HPDE6-E6E7 (cell line): Measurements from ENCODE around the gene SNTG2.
"Not testable (repeated sequence)": the region's sequence is repeated elsewhere in the genome, so short reads cannot be mapped to it uniquely, and the experiment has no call there.

Experiments used
- DNase-seq: peaks from one replicate; pipeline ENCODE4 v3.0.0; 2011; ENCODE audit warnings: missing footprints; ENCODE audit errors: extremely low spot score

SNTG2 gene

DNA sequence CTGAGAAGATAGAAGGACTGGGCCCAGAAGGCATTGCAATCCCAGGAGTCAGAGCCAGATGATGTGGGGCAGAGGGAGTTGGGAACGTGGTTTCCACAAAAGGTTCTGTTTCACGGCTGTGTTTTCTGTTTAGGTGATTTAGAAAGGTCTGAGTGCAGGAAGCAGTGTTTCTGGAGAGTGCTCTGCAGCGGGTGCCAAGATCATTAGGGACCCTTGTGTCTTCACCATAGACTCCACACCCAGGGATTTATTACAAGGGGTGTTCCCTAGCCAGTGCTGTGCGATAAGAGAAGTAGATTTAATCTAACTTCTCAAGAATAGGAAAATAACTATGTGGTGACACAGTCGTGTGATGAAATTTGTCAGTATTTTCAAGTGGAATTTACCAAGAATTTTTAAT, 241.5 kb downstream of the SNTG2 start:
- DNase-seq: no peak

DNA sequence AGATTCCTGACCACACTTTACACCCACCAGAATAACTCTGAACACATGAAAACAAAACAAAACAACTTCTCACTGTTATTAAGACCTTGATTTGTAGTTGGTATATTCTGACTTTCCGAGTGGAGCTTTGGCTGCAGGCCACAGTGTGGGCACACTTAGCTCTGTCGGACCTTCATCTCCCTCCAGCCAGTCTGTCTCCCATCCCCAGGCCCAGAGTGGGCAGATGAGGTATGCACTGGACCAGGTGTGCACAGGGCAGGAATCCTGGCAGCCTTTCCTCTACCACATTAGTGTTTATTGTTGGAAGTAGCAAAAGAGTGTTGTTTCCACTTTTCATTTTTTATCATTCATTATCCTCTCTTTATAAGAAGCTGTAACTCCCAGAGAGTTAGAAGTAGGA, 243.2 kb downstream of the SNTG2 start:
- no peak for DNase-seq

DNA sequence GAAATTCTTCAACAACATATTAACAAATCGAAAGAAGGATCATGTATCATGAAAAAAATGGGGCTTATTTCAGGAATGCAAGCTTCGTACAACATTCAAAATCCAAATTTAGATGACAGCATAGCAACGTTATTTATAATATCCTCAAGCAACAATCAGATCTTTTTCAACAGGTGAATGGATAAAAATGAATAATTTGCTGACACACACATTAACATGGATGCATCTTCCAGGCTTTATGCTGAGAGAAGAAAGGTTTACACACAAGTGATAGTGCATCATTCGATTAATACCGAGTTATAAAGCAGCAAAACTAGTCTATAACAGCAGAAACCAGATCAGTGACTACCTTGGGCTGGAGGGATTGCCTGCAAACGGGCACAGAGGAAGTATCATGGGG, 253.1 kb downstream of the SNTG2 start:
- no peak for DNase-seq

DNA sequence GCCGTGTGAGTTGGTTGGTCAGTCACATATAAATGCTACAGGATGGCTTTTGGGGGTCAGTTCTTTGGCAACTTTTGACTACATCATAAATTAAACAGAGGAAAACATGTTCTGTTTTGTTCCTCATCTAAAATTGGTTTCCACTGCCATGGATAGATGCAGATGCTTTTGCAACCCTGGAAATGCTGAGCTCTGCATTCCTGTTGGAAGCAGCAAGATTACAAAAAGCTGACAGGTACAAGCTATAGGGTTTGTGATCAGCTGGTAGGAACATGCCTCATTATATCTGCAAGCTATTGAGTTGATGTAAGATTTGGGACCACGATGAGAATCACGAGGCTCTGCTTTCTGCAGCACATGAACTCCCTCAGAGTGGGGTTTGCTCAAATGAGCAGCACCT, 255.2 kb downstream of the SNTG2 start:
- DNase-seq: no peak

DNA sequence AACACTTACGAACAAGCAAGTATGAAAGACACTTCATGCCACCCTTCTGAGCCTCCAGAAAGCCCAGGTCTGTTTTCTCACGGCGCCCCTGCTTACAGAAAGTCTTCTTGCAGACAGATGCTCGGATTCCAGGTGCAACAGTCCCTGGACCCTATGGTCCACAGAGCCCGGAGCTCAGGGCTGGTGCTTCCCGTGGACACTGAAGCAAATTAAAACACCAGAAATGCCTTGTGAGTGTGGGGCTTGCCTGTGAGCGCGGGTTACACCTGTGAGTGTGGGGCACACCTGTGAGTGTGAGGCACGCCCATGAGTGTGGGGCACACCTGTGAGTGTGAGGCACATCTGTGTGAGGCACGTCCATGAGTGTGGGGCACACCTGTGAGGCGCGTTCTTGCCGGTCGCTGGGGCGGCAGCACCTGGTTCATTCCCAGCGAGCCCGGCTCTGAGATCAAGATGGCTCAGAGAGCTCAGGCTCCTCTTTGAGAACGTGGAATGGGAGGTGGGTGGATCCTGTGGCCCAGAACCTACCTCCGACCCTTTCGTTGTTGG, 257.4 kb downstream of the SNTG2 start:
- no peak for DNase-seq

DNA sequence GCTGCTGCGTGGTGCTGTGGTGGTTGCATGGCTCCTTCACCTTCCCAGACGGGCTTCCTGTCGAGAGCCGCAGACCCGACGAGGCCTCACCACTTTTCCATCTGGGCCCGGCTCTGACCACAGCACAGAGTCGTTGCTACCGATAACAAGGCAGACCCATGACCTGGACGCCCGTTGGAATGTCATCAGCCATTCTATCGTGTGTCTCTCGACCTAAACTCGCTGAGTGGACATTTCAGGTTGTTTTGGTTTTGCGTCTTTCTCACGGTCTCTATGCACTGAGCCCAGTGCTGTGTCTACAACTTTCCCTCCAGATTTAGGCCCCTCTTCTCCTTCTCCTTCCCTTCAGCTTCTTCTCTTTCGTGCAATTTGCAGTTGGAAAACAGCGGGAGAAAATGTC, 257.9 kb downstream of the SNTG2 start:
- DNase-seq: no peak

DNA sequence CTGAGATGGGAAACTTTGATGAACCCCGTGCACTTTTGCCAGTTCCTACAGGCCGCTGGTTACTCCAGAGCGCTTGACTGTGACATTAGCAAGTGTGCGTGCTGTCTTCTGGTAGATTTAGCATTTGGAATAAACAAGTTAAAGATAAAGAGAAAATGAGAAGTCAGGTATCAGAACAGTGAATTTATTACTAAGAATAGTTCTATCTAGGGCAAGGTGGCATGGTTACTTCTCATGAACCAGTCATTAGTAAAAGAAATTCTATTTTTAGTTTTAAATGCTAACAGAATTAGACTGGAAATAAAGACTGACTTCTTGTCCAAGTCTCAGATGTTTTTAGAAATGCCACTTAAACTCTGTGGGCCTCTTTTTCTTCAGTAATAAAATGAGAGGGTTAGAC, 258.6 kb downstream of the SNTG2 start:
- no peak for DNase-seq

DNA sequence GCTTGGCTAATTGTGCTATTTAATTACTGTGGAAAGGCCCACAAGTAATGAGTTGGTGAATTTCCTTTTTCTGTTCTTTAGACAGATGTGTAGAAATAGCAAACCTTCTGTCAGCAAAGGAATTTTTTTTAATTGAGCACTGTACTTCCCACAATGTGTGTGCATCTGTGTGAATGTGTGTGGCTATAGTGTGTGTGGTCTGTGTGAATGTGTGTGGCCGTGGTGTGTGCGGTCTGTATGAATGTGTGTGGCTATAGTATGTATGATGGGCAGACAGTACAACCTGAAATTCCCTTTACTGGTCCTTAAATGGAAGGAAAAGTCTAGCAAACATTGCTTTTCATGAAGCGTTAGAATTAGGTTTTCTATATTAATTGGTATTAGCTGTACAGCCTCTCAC, 259.1 kb downstream of the SNTG2 start:
- no peak for DNase-seq

DNA sequence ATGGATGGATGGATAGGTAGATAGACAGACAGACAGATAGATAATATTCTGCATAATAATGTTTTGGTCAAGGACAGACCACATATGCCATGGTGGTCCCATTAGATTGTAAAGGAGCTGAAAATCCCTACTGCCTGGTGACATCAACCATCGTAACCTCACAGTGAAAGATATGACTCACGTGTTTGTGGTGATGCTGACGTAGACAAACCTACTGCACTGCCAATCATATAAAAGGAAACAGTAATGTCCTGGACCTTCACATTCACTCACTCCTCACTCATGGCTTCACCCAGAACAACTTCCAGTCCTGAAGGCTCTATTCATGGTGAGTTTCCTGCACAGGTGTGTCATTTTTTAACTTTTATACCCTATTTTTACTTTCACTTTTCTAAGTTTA, 259.7 kb downstream of the SNTG2 start:
- DNase-seq: no peak

DNA sequence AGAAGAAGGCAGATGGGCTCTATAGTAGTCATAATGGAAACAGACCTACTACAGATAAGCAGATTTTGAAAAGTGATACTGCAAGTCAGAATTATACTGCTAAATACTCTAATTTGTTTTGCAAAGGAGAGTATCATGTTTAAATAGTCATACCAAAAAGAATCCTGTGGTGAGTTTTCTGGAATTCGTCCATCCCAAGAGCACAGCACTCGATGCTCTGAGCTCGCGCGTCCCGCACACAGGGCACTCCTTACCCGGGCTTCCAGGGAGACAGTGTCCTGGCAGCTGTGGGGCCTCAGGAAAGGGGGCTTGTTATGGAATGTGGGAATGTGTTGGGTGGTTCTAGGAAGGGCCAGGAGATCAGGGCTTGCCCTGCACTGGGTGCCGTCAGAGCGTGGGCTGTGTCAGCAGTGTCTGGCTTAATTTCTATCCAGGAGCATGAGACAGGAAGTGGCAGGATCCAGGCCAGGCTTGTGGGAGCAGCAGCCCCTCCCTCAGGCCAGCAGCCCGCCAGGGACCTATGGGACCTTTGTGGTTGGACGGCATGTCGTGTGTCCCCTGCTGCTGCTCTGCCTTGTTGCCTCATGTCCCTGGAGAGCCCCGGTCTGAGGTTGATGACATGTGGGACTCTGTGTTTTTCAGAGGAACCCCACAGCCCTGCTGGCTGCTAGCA, 269.4 kb downstream of the SNTG2 start:
- no peak for DNase-seq

DNA sequence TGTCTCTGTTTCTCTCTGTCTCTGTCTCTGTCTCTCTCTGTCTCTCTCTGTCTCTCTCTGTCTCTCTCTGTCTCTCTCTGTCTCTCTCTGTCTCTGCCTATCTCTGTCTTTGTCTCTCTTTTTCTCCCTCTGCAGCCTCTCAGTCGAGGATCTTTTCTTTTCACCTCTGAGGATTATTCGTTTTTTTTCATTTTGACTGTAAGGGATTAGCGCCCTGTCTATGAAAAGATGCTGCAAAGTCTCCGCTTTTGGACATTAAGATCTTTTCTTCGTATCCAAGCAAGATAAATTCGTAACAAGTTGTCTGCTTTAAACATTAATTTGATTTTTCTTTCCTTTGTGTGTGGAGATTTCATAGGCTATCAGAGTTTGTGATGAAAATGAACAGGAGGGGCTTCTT, 271.4 kb downstream of the SNTG2 start:
- no peak for DNase-seq

DNA sequence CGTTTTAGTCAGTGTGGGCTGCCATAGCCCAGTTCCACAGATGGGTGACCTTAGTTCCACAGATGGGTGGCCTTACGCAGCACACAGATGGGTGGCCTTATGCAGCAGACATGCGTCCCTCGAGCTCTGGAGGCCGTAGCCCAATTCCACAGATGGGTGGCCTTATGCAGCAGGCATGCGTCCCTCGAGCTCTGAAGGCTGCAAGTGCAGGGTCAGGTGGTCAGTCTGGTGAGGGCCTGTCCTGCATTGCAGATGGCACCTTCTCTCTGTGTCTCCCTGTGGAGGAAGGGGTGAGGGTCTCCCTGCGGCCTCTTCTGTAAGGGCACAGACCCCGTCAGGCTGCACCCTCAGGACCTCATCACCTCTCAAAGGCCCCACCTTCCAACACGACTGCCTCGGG, 273.1 kb downstream of the SNTG2 start:
- no peak for DNase-seq

DNA sequence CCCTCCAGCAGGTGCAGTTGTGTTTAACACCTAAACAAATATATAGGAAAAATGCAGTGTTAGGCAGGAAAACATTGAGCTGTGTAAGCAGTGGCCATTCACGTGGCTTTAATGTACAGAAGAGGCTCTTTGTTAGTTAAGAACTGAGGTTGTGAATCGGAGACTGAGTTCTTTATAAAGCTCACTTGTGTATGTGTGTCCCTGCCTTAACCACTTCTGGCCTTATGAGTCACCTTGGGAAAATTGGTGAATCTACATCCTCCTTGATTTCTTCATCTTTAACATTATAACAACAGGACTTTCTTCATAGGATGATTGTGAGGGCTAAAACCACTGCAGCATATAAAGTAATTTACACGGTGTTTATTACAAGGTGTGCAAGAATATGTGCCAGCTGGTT, 274.3 kb downstream of the SNTG2 start:
- DNase-seq: no peak

DNA sequence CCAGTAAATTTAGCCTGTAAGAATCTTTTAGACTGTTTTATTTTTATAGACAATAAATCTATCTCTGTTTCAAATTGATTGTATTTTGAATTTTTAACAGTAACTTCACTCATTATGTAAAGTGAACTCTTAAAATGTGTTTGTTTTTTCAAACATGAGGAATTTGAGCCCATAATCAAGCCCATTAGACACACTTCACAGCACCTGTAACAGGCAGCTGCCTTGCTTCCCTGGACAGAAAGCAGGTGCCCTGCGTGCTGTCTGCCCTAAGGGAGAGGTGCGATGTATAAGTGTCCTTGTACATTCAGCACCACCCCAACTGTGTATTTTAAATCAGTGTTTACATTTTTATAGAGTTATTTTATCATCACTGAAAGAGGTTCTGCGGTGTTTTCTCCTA, 276.1 kb downstream of the SNTG2 start:
- no peak for DNase-seq

DNA sequence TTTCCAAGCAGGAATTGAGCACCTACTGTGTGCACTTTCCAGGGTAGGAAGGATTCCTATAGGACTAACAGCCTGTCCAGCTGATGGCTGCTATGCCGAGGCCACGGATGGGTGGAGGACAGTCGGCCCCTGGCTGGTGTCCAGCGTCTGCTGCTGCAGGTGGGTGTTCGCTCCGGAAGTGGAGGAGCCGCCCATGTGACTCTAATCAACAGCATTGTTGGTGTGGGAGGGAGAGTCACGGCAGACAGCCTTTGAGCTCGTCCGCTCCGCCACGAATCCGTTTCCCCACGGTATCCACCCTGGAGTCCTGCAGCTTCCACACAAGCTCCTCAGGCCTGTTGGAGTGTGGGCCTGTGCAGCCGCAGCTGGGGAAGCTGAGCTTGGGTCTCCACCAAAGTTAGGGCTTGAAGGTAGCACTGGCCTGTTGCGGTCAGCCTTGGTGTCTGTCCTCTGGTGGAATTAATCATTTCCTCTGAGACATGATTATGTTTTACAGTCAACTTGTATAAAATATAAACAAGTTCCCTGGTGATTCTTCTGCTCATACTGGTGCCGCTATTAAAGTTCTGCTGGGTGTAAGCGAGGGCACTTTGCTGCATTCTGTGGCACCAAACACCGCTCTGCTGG, 276.7 kb downstream of the SNTG2 start:
- no peak for DNase-seq

DNA sequence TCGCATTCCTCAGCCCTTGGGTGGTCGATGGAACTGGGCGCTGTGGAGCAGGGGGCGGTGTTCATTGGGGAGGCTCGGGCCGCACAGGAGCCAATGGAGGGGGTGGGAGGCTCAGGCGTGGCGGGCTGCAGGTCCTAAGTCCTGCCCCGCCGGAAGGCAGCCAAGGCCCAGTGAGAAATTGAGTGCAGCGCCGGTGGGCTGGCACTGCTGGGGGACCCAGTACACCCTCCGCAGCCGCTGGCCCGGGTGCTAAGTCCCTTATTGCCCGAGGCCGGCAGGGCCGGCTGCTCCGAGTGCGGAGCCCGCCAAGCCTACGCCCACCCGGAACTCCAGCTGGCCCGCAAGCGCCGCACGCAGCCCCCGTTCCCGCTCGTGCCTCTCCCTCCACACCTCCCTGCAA, 278.9 kb downstream of the SNTG2 start:
- not testable (repeated sequence) for DNase-seq

DNA sequence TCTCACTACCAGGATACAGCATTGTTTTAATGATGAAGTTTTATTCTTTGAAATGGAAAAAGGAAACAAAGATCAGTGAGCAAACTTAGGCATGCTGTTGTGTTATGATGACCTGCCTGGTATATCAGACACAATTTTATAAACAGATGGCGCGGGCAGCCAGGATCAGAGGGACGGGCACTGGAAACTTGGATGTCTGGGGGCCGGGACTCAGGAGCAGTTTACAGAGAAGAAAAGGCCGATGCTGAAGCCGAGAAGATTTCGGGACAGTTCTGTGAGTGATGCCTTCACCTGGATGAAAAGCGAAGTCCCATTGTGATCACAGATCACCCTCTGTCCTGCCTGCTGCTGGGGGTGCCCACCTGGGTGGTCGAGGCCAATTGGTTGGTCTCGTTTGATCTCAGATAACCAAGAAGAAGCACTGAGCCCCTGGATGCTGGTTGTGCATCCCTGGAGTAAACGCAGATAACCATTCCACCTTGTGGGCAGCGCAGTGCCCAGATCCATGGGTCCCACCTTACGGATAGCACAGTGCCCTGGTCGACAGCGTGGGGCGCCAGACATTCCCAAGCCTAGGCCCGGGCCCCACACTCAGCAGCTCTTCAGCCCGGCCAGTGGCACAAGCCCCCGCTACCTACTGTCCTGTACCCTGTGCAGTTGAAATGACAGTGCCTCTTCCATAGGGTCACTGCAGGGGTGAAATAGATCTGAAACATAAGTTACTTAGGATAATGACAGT, 279.7 kb downstream of the SNTG2 start:
- DNase-seq: no peak

DNA sequence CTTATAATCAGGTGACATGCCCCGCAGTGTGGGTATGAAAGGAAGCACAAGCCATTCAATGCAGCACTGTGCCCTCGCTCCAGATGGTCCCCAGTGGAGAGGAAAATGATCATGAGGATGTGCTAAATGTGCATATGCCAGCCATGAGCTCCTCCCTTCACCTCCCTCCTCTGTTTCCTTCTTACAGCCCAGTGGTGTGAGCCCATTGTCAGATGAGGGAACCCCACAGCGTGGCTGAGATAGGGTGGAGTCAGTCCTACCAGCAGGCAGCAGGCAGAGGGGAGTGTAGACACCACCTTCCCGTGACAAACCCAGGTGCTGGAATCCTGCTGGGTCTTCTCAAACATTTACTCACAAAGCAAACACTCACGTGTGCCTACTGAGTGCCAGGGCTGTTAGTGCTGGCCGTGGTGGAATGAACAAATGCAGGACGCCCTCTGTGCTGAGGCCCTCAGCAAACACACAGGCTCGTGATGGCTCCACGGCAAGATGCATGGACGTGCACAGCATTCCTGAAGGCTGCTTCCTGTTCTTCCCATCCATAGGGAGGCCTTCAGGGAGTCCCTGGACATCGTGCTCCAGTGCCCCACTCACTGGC, 280.9 kb downstream of the SNTG2 start:
- no peak for DNase-seq

DNA sequence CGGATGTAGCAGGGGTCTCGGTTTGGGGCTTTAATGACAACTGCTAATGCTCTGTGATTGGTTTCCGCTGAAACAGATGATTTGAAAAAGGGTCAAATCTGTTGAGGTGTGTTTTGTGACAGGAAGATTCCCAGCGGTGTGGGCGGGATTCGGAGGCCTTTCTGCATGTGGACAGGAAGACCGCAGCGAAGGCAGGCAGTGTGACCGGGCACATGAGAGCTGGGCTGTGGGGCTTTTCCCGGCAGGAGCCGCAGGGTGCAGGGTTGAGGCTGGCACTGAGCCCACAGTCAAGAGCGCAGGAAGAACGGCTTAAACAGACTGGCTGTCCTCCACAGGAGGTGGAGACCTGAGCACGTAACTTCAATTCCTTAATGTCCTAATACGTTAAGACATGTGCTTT, 282.6 kb downstream of the SNTG2 start:
- no peak for DNase-seq

DNA sequence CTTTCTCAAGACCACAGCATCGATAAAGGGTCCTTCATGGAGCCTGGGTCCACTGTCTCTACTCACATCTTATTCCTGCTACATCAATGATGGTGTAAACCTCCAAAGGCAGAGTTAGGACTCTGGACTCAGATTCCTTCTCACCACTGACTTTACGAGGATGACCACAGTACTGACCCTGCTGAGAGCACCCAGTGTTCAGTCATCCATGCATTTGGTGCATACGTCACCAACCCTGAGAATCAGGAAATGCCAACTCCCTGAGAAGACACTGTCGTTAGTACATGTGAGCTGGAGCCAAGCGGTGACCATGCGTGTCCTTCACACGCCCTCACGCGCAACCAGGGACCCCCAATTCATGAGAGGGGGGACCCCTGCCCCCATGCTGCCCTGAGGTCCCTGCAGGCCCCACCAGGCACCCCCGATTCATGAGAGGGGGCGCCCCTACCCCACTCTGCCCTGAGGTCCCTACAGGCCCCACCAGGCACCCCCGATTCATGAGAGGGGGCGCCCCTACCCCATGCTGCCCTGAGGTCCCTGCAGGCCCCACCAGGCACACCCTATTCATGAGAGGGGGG, 284.2 kb downstream of the SNTG2 start:
- no peak for DNase-seq

DNA sequence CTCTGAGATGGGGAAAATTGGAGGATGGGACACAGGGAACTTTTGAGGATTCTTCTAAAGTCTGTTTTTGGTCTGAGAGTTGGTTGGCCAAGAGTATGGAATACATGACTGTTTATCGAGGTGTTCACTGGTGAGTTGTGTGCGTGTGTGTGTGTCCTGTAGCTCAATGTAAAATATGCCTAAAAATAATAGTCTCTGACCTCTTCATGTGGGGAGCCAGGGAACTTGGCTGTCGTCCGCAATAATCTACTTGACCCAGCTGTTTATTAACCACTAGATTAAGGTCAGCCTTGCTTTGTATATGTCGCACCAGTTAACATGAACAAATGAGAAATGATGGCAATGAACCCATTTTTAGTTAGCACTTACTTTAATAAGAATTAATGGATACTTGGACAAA, 285.2 kb downstream of the SNTG2 start:
- no peak for DNase-seq

DNA sequence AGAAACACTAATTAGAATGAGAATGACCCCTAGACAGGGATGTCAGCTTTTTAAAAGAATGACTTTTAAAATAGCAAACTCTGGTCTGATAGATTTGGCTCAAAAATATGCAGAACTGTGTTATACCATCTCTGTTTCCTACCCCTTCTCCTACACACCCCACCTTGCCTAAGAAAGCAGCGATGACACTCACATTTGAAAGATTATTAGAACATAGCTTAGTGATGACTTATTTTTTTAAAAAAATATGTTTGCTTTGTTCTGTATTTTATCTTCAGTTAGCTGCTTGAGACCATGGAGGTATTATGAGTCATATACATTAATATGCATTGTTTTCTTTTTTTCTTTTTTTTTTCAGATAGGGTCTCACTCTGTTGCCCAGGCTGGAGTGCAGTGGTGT, 286.0 kb downstream of the SNTG2 start:
- no peak for DNase-seq
